Astrocyte (in vitro differentiated cells and primary cell): ENCODE results near the gene CUL1. TPM values are rescaled to one million over a fixed set of nuclear protein-coding genes. Genes with fewer than 3 reads are reported as not detected.
A peak's percentile ranks its signal among the peaks of the same experiment; 100 is the strongest.

Experiments used
- DNase-seq: peaks from one replicate; pipeline ENCODE4 v3.0.0-alpha.2; 2010; ENCODE audit warnings: low read depth
- FAIRE-seq: peaks from 2 replicates; lab custom pipeline; 2011; peaks lifted over from hg19 to GRCh38; lab: Jason Lieb, UNC
- H2AFZ ChIP-seq: 2 replicates; pipeline ENCODE4 v1.6.0; 2012; ENCODE audit warnings: low read depth, low read length, inconsistent platforms
- H3K27ac ChIP-seq: 2 replicates; pipeline ENCODE4 v1.5.1; 2011; ENCODE audit warnings: low read depth, low read length, inconsistent platforms
- H3K27me3 ChIP-seq: 2 replicates; pipeline ENCODE4 v1.6.0; 2011; ENCODE audit warnings: low read length, inconsistent platforms; ENCODE audit not compliant: insufficient read depth
- H3K36me3 ChIP-seq: 2 replicates; pipeline ENCODE4 v1.5.1; 2011; ENCODE audit warnings: low read length, inconsistent platforms; ENCODE audit not compliant: insufficient read depth
- H3K4me1 ChIP-seq: 2 replicates; pipeline ENCODE4 v1.5.1; 2011; ENCODE audit warnings: low read length, inconsistent platforms; ENCODE audit not compliant: insufficient read depth
- H3K4me2 ChIP-seq: 2 replicates; pipeline ENCODE4 v1.6.0; 2012; ENCODE audit warnings: low read length, inconsistent platforms
- H3K4me3 ChIP-seq: 2 replicates; pipeline ENCODE4 v1.5.1; 2011; ENCODE audit warnings: low read depth, mild to moderate bottlenecking, low read length, inconsistent platforms; ENCODE audit not compliant: insufficient read depth
- H3K79me2 ChIP-seq: 2 replicates; pipeline ENCODE4 v1.6.0; 2012; ENCODE audit warnings: mild to moderate bottlenecking, low read length, inconsistent platforms; ENCODE audit not compliant: insufficient read depth
- H3K9ac ChIP-seq: 2 replicates; pipeline ENCODE4 v1.6.0; 2012; ENCODE audit warnings: mild to moderate bottlenecking, low read length, inconsistent platforms
- H3K9me3 ChIP-seq: 2 replicates; pipeline ENCODE4 v1.5.1; 2012; ENCODE audit warnings: low read depth, mild to moderate bottlenecking, low read length, inconsistent platforms; ENCODE audit not compliant: insufficient read depth
- H4K20me1 ChIP-seq: 2 replicates; pipeline ENCODE4 v1.6.0; 2012; ENCODE audit warnings: low read length, inconsistent platforms; ENCODE audit not compliant: insufficient read depth
- H3K27ac Mint-ChIP-seq: one replicate; pipeline ENCODE4 v1.8.0; 2021; ENCODE audit warnings: mild to moderate bottlenecking, mixed read lengths; ENCODE audit not compliant: unreplicated experiment
- H3K27me3 Mint-ChIP-seq: one replicate; pipeline ENCODE4 v1.8.0; 2021; ENCODE audit warnings: low read depth, mixed read lengths; ENCODE audit not compliant: unreplicated experiment
- H3K36me3 Mint-ChIP-seq: one replicate; pipeline ENCODE4 v1.8.0; 2021; ENCODE audit warnings: low read depth, mixed read lengths; ENCODE audit not compliant: unreplicated experiment
- H3K4me1 Mint-ChIP-seq: one replicate; pipeline ENCODE4 v1.8.0; 2021; ENCODE audit warnings: low read depth, mixed read lengths; ENCODE audit not compliant: unreplicated experiment
- H3K4me3 Mint-ChIP-seq: one replicate; pipeline ENCODE4 v1.8.0; 2021; ENCODE audit warnings: mild to moderate bottlenecking, moderate library complexity, mixed read lengths; ENCODE audit not compliant: unreplicated experiment
- H3K9me3 Mint-ChIP-seq: one replicate; pipeline ENCODE4 v1.8.0; 2021; ENCODE audit warnings: mild to moderate bottlenecking, mixed read lengths; ENCODE audit not compliant: unreplicated experiment
- CTCF ChIP-seq: IDR thresholded peaks from 2 replicates; pipeline ENCODE4 v1.5.1; 2011; ENCODE audit warnings: low read depth, mild to moderate bottlenecking, inconsistent platforms, low read length, moderate library complexity; ENCODE audit not compliant: insufficient read depth
- EZH2 ChIP-seq: IDR thresholded peaks from 2 replicates; pipeline ENCODE4 v1.6.1; 2012; ENCODE audit warnings: mild to moderate bottlenecking, low read length, inconsistent platforms; ENCODE audit not compliant: insufficient read depth
- total RNA-seq: library from RNA; stranded (reverse); gene quantifications from 2 replicates; pipeline ENCODE4 v1.2.1, GENCODE V29; 2021

The CUL1 gene
- total RNA-seq, 1 donor from 2014 or later, result 60.2 TPM

- no peaks in the 10 kb centered on the region for H3K36me3 ChIP-seq
- Mint-ChIP-seq H3K9me3 (no peaks in the 10 kb centered on the region), H3K27ac (no peak overlapping the region), H3K4me3 (no peak overlapping the region), H3K27me3 (no peaks in the 10 kb centered on the region), H3K36me3 (peaks cover 2% of the 10 kb centered on the region), H3K4me1 (peaks cover 35% of the 10 kb centered on the region)
- H3K4me1 ChIP-seq, result no peaks in the 10 kb centered on the region
- no peaks in the 10 kb centered on the region for H3K9me3 ChIP-seq
- H3K4me2 ChIP-seq, result no peak overlapping the region
- FAIRE-seq (no peak), DNase-seq (no peak)
- no peak overlapping the region for H3K4me3 ChIP-seq
- peaks cover 97% of the 10 kb centered on the region for H4K20me1 ChIP-seq
- H3K79me2 ChIP-seq, result peaks cover 98% of the 10 kb centered on the region
- no peak for TF ChIP-seq EZH2
- TF ChIP-seq CTCF, result no peak
- H3K9ac ChIP-seq, result no peak overlapping the region
- H3K27me3 ChIP-seq, result no peaks in the 10 kb centered on the region
- no peak overlapping the region for H3K27ac ChIP-seq
- H2AFZ ChIP-seq, result no peak overlapping the region
Observed at GRCh38 chr7:148723846-148724245, 25.1 kb downstream of the CUL1 start.

- peaks cover 3% of the 10 kb centered on the region for H3K36me3 Mint-ChIP-seq
- TF ChIP-seq EZH2, result no peak
- TF ChIP-seq CTCF, result no peak
- FAIRE-seq, result no peak
- H3K36me3 ChIP-seq, result peaks cover 3% of the 10 kb centered on the region
- H3K79me2 ChIP-seq, result peaks cover 96% of the 10 kb centered on the region
- no peak overlapping the region for H3K4me2 ChIP-seq
- no peak overlapping the region for H3K4me3 Mint-ChIP-seq
- peaks cover 27% of the 10 kb centered on the region for H3K4me1 Mint-ChIP-seq
- peaks cover 94% of the 10 kb centered on the region for H4K20me1 ChIP-seq
- H3K9me3 ChIP-seq, result no peaks in the 10 kb centered on the region
- H3K27ac Mint-ChIP-seq, result no peak overlapping the region
- no peak overlapping the region for H3K27ac ChIP-seq
- no peaks in the 10 kb centered on the region for H3K27me3 Mint-ChIP-seq
- H3K4me1 ChIP-seq, result no peaks in the 10 kb centered on the region
- no peak for DNase-seq
- no peaks in the 10 kb centered on the region for H3K9me3 Mint-ChIP-seq
- no peak overlapping the region for H2AFZ ChIP-seq
- H3K4me3 ChIP-seq, result no peak overlapping the region
- H3K9ac ChIP-seq, result no peak overlapping the region
- H3K27me3 ChIP-seq, result no peaks in the 10 kb centered on the region
Observed at GRCh38 chr7:148726385-148726784, 27.7 kb downstream of the CUL1 start.

- TF ChIP-seq EZH2, result no peak
- TF ChIP-seq CTCF, result no peak
- no peaks in the 10 kb centered on the region for H3K27me3 ChIP-seq
- no peaks in the 10 kb centered on the region for H3K4me1 ChIP-seq
- DNase-seq (no peak), FAIRE-seq (no peak)
- H4K20me1 ChIP-seq, result peaks cover 92% of the 10 kb centered on the region
- Mint-ChIP-seq H3K4me3 (no peak overlapping the region), H3K36me3 (peaks cover 12% of the 10 kb centered on the region), H3K27me3 (no peaks in the 10 kb centered on the region), H3K27ac (peak overlapping the region; percentile 56), H3K4me1 (peaks cover 20% of the 10 kb centered on the region), H3K9me3 (no peaks in the 10 kb centered on the region)
- no peak overlapping the region for H3K4me2 ChIP-seq
- no peak overlapping the region for H3K9ac ChIP-seq
- H3K9me3 ChIP-seq, result no peaks in the 10 kb centered on the region
- H2AFZ ChIP-seq, result no peak overlapping the region
- no peak overlapping the region for H3K27ac ChIP-seq
- peaks cover 95% of the 10 kb centered on the region for H3K79me2 ChIP-seq
- H3K4me3 ChIP-seq, result no peak overlapping the region
- H3K36me3 ChIP-seq, result peaks cover 6% of the 10 kb centered on the region
Observed at GRCh38 chr7:148727501-148728278, 29.0 kb downstream of the CUL1 start.
